A549 (cell line): ENCODE measurements around the gene ANXA3. TPM values are rescaled to one million over a fixed set of nuclear protein-coding genes. Genes with fewer than 3 reads are reported as not detected.

Source experiments
- ATAC-seq, 2 experiments: fragments of 200-7000 bp in 1 of 2; fragments of >200 bp in 1 of 2; cut with Nextera tagmentation in 1 of 2; cut with Tn5 transposase in 1 of 2; 3 replicates each; pipeline versions ENCODE4 v1.8.0 to v1.9.1; 2018 to 2020; ENCODE audit warnings: mild to moderate bottlenecking in 1 of 2, moderate library complexity in 1 of 2
- CTCF ChIA-PET: fragments of 300-600 bp; sonication (Branson Sonifier 250); formaldehyde crosslinking; extraction: SDS; loops from one replicate; lab custom pipeline; 2021; ENCODE audit warnings: antibody characterized with exemption, inconsistent platforms; lab: Yijun Ruan, JAX
- POLR2A ChIA-PET: fragments of 350-600 bp; formaldehyde crosslinking; extraction: SDS; loops from one replicate; lab custom pipeline; 2021; ENCODE audit warnings: antibody characterized with exemption, inconsistent platforms; lab: Yijun Ruan, JAX
- DNase-seq, 2 experiments: peaks; one replicate each; pipeline versions ENCODE4 v3.0.0 to v3.0.0-alpha.2; 2011 to 2016; ENCODE audit warnings: low read depth in 1 of 2, low spot score in 1 of 2
- FAIRE-seq: peaks from 2 replicates; lab custom pipeline; 2011; peaks lifted over from hg19 to GRCh38; lab: Jason Lieb, UNC
- H3K27ac ChIP-seq, 2 experiments: fragments of >200 bp; sonication (Bioruptor Twin); formaldehyde crosslinking; 3 replicates each; pipeline ENCODE4 v1.5.1; 2016 to 2017
- H3K4me1 ChIP-seq: fragments of >200 bp; sonication (Bioruptor Twin); formaldehyde crosslinking; 3 replicates; pipeline ENCODE4 v1.6.1; 2016
- H3K4me2 ChIP-seq: fragments of >200 bp; sonication (Bioruptor Twin); formaldehyde crosslinking; 3 replicates; pipeline ENCODE4 v1.6.1; 2016
- H3K4me3 ChIP-seq: fragments of >200 bp; sonication (Bioruptor Twin); formaldehyde crosslinking; 3 replicates; pipeline ENCODE4 v1.5.1; 2016
- H3K9me3 ChIP-seq: fragments of >200 bp; sonication (Bioruptor Twin); formaldehyde crosslinking; 3 replicates; pipeline ENCODE4 v1.6.1; 2016
- CHD4 ChIP-seq: fragments of 200-600 bp; sonication (generic); IDR thresholded peaks from 2 replicates; pipeline ENCODE4 v1.6.1; 2016; ENCODE audit warnings: antibody characterized with exemption, mild to moderate bottlenecking, borderline replicate concordance
- EHMT2 ChIP-seq: fragments of 200-600 bp; sonication (generic); IDR thresholded peaks from 2 replicates; pipeline ENCODE4 v1.6.1; 2016; ENCODE audit warnings: antibody characterized with exemption, low read depth, mild to moderate bottlenecking, moderate library complexity
- EP300 ChIP-seq, 2 experiments: fragments of >200 bp; sonication (Bioruptor Twin); formaldehyde crosslinking; IDR thresholded peaks; 2 replicates in 1 of 2; 3 replicates in 1 of 2; pipeline ENCODE4 v1.6.1; 2016 to 2017
- FOSB ChIP-seq: fragments of 250-450 bp; sonication (Bioruptor Pico); IDR thresholded peaks from 2 replicates; pipeline ENCODE4 v1.5.0; 2020; ENCODE audit warnings: mild to moderate bottlenecking, moderate library complexity
- FOSL2 ChIP-seq, 2 experiments: fragments of 450-650 bp in 1 of 2; fragments of >200 bp in 1 of 2; sonication (Bioruptor Twin) in 1 of 2; formaldehyde crosslinking; IDR thresholded peaks; 2 replicates each; pipeline versions ENCODE4 v1.5.0 to v1.6.1; 2016 to 2020; ENCODE audit warnings: mild to moderate bottlenecking in 1 of 2, moderate library complexity in 1 of 2
- GATA3 ChIP-seq: IDR thresholded peaks from 2 replicates; pipeline ENCODE4 v1.6.1; 2012; ENCODE audit warnings: borderline replicate concordance
- HOXB13 ChIP-seq: fragments of 250-450 bp; sonication (Bioruptor Pico); IDR thresholded peaks from 2 replicates; pipeline ENCODE4 v1.5.0; 2020; ENCODE audit warnings: low read depth, mild to moderate bottlenecking, moderate library complexity
- HOXB5 ChIP-seq: fragments of 250-450 bp; sonication (Bioruptor Pico); IDR thresholded peaks from 2 replicates; pipeline ENCODE4 v1.5.0; 2020; ENCODE audit warnings: mild to moderate bottlenecking, moderate library complexity
- NFE2L2 ChIP-seq: fragments of 150-350 bp; conservative IDR thresholded peaks from 2 replicates; pipeline ENCODE4 v1.6.1; 2014; ENCODE audit warnings: low read length
- PHF8 ChIP-seq: fragments of 200-600 bp; sonication (generic); IDR thresholded peaks from 2 replicates; pipeline ENCODE4 v1.6.1; 2016; ENCODE audit warnings: low read depth, mild to moderate bottlenecking, antibody characterized with exemption, moderate library complexity, borderline replicate concordance
- POLR2A ChIP-seq: IDR thresholded peaks from 2 replicates; pipeline ENCODE4 v1.6.1; 2012; ENCODE audit warnings: mild to moderate bottlenecking, low read length
- SMC3 ChIP-seq: fragments of >200 bp; sonication (Bioruptor Twin); formaldehyde crosslinking; IDR thresholded peaks from 3 replicates; pipeline ENCODE4 v1.6.1; 2018; ENCODE audit warnings: inconsistent platforms
- SREBF2 ChIP-seq: fragments of 450-650 bp; IDR thresholded peaks from 2 replicates; pipeline ENCODE4 v1.6.1; 2014; ENCODE audit warnings: mild to moderate bottlenecking, moderate library complexity
- TP53 ChIP-seq: fragments of 250-450 bp; sonication (Bioruptor Pico); IDR thresholded peaks from 2 replicates; pipeline ENCODE4 v1.5.0; 2021; ENCODE audit warnings: mild to moderate bottlenecking, moderate library complexity
- ZFP36 ChIP-seq: fragments of 450-650 bp; IDR thresholded peaks from 2 replicates; pipeline ENCODE4 v1.6.1; 2014; ENCODE audit warnings: borderline replicate concordance; ENCODE audit not compliant: partially characterized antibody
- WGBS: methylation state at CpG from one replicate; pipeline ENCODE4 v1.1.6; 2017; ENCODE audit errors: missing lambda C conversion rate; 5-methylcytosine and 5-hydroxymethylcytosine counted together
- polyA plus RNA-seq, 4 experiments: library from polyadenylated mRNA; depleted of rRNA in 3 of 4; stranded (reverse); fragments of >200 nt; fragmentation: RNase III in 1 of 4; extraction: RNeasy Plus Mini Kit Qiagen cat#74134 plus additional on column Dnase treatment in 1 of 4; gene quantifications; 2 replicates in 3 of 4; 3 replicates in 1 of 4; pipeline ENCODE4 v1.2.3, GENCODE V29; 2011 to 2017
- TF ChIP-seq, protein P1 (sequence below): fragments of 450-650 bp; IDR thresholded peaks from 2 replicates; pipeline ENCODE4 v1.6.1; 2014; ENCODE audit warnings: antibody characterized with exemption
- TF ChIP-seq, protein P2 (sequence below): IDR thresholded peaks from 2 replicates; pipeline ENCODE4 v1.6.1; 2012; ENCODE audit warnings: low read depth, borderline replicate concordance
- TF ChIP-seq, protein P3 (sequence below): IDR thresholded peaks from 2 replicates; pipeline ENCODE4 v1.6.1; 2012
- TF ChIP-seq, protein P4 (sequence below): fragments of 250-450 bp; sonication (Bioruptor Pico); IDR thresholded peaks from 2 replicates; pipeline ENCODE4 v1.5.0; 2021; ENCODE audit warnings: mild to moderate bottlenecking, moderate library complexity, borderline replicate concordance
- TF ChIP-seq, protein P5 (sequence below): fragments of >200 bp; sonication (Bioruptor Twin); formaldehyde crosslinking; IDR thresholded peaks from 3 replicates; pipeline ENCODE4 v1.5.1; 2016
- TF ChIP-seq, protein P6 (sequence below): fragments of >200 bp; sonication (Bioruptor Twin); formaldehyde crosslinking; IDR thresholded peaks from 3 replicates; pipeline ENCODE4 v1.6.1; 2016
- TF ChIP-seq, protein P7 (sequence below): fragments of 200-600 bp; sonication (generic); IDR thresholded peaks from 2 replicates; pipeline ENCODE4 v1.6.1; 2016; ENCODE audit warnings: antibody characterized with exemption, mild to moderate bottlenecking, moderate library complexity

Gene ANXA3
- polyA plus RNA-seq, 2 of the 4 experiments (the other 2 are of a cell fraction), result 126 to 134 TPM

DNA sequence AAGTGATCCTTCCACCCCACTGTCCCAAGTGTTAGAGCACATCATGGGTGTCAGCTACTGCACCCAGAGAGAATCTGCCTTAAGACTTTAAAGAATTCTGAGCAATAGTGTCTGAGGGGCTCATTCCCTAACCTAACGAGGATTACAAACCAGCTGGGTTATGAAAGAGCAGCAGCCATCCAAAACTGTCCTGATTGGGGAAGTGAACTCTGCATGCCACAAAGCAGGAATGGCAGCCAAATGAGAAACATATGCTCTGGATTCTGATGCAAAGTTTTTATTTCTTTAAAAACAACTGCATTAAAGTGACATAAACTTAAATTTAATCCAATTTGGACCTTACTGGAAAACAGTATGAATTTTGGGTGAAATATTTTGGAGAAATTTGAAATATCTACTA, 103.2 kb downstream of the ANXA3 start (continued):
- TF ChIP-seq, protein P1, sequence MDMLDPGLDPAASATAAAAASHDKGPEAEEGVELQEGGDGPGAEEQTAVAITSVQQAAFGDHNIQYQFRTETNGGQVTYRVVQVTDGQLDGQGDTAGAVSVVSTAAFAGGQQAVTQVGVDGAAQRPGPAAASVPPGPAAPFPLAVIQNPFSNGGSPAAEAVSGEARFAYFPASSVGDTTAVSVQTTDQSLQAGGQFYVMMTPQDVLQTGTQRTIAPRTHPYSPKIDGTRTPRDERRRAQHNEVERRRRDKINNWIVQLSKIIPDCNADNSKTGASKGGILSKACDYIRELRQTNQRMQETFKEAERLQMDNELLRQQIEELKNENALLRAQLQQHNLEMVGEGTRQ, result no peak
- TF ChIP-seq, protein P2, sequence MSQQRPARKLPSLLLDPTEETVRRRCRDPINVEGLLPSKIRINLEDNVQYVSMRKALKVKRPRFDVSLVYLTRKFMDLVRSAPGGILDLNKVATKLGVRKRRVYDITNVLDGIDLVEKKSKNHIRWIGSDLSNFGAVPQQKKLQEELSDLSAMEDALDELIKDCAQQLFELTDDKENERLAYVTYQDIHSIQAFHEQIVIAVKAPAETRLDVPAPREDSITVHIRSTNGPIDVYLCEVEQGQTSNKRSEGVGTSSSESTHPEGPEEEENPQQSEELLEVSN, result no peak
- TF ChIP-seq, protein P3, sequence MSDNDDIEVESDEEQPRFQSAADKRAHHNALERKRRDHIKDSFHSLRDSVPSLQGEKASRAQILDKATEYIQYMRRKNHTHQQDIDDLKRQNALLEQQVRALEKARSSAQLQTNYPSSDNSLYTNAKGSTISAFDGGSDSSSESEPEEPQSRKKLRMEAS, result no peak
- TF ChIP-seq PHF8, result no peak
- no peak for TF ChIP-seq EP300 (IDR thresholded peaks at IDR 0.05)
- TF ChIP-seq FOSL2 (IDR thresholded peaks at IDR 0.05), result no peak
- no peak for TF ChIP-seq FOSL2 (CRISPR knock-in tag; IDR thresholded peaks at IDR 0.05)
- TF ChIP-seq, protein P4, sequence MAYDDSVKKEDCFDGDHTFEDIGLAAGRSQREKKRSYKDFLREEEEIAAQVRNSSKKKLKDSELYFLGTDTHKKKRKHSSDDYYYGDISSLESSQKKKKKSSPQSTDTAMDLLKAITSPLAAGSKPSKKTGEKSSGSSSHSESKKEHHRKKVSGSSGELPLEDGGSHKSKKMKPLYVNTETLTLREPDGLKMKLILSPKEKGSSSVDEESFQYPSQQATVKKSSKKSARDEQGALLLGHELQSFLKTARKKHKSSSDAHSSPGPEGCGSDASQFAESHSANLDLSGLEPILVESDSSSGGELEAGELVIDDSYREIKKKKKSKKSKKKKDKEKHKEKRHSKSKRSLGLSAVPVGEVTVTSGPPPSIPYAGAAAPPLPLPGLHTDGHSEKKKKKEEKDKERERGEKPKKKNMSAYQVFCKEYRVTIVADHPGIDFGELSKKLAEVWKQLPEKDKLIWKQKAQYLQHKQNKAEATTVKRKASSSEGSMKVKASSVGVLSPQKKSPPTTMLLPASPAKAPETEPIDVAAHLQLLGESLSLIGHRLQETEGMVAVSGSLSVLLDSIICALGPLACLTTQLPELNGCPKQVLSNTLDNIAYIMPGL (CRISPR knock-in tag), result no peak

DNA sequence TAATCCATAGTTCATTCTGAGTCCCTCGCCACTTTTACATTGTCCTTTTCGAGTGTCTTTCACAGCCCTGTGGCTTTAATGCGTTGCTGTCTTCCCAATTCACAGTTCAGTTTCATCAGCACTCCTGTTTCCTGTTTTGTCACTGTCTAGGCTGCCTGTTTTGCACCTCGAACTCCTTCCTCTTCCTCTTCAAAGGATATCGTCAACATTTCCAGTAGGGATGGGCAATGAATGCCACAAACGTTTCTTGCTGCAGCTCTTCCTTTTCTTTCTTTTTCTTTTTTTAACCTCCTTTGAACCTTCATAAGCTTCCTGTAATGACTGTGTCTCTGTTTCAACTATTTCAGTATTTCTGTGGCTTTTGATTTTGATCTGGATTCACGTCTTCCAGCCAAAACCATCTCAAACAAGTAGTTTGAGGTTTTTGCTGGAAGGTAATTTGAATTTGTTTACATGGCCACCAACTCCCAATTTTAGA, 105.4 kb downstream of the ANXA3 start:
- Histone ChIP-seq H3K9me3 (no peaks in the 10 kb centered on the region), H3K4me3 (no peak overlapping the region), H3K4me2 (no peak overlapping the region), H3K27ac (no peak overlapping the region), H3K4me1 (peaks cover 27% of the 10 kb centered on the region)
- CTCF ChIA-PET, result no interaction called here
- TF ChIP-seq, protein P2, result no peak
- no peak for TF ChIP-seq HOXB13
- TF ChIP-seq CHD4, result no peak
- TF ChIP-seq ZFP36, result no peak
- TF ChIP-seq EP300 (IDR thresholded peaks at IDR 0.05), result no peak
- TF ChIP-seq NFE2L2, result no peak
- no peak for TF ChIP-seq GATA3
- no peak for TF ChIP-seq FOSB (CRISPR knock-in tag)
- TF ChIP-seq HOXB5 (CRISPR knock-in tag), result no peak
- TF ChIP-seq, protein P5, sequence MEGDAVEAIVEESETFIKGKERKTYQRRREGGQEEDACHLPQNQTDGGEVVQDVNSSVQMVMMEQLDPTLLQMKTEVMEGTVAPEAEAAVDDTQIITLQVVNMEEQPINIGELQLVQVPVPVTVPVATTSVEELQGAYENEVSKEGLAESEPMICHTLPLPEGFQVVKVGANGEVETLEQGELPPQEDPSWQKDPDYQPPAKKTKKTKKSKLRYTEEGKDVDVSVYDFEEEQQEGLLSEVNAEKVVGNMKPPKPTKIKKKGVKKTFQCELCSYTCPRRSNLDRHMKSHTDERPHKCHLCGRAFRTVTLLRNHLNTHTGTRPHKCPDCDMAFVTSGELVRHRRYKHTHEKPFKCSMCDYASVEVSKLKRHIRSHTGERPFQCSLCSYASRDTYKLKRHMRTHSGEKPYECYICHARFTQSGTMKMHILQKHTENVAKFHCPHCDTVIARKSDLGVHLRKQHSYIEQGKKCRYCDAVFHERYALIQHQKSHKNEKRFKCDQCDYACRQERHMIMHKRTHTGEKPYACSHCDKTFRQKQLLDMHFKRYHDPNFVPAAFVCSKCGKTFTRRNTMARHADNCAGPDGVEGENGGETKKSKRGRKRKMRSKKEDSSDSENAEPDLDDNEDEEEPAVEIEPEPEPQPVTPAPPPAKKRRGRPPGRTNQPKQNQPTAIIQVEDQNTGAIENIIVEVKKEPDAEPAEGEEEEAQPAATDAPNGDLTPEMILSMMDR, result no peak
- TF ChIP-seq POLR2A, result no peak
- no peak for TF ChIP-seq SMC3
- TF ChIP-seq SREBF2, result no peak
- ATAC-seq (no peak), DNase-seq (no peak), FAIRE-seq (no peak)
- 69% methylated on average over 7 of the region's 7 CpGs for WGBS
- POLR2A ChIA-PET, result no interaction called here

DNA sequence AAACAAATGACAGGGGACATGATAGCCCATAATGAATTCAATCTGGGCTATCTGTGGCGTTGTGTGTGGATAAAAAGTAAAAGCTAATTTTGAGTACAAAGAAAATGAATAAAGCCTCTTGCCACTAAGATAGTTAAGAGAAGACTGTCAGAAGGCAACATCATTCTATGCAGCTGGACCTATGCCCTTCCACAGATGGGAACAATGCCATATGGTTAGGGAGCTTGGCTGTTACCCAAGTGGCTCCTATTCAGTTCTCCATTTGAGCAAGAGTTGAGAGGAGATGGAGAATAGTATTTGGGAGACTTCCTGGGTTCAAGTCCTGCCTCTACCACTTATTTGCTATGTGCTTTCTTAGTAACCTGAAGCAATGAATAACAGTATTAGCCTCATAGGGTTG, 107.7 kb downstream of the ANXA3 start:
- no peak overlapping the region; a peak in 1 of 6 replicates for H3K27ac ChIP-seq
- POLR2A ChIA-PET, result no interaction called here
- no peak for FAIRE-seq

More for the DNA sequence above, 107.7 kb downstream of the ANXA3 start:
- DNase-seq, result no peak
- Histone ChIP-seq H3K4me3 (no peak overlapping the region), H3K9me3 (no peaks in the 10 kb centered on the region), H3K4me1 (peaks cover 31% of the 10 kb centered on the region), H3K4me2 (no peak overlapping the region)
- CTCF ChIA-PET, result no interaction called here
- 100% methylated on average over 1 of the region's 1 CpG for WGBS
- no peak for ATAC-seq
- TF ChIP-seq TP53 (CRISPR knock-in tag) (no peak), EHMT2 (no peak)
- TF ChIP-seq, protein P6, sequence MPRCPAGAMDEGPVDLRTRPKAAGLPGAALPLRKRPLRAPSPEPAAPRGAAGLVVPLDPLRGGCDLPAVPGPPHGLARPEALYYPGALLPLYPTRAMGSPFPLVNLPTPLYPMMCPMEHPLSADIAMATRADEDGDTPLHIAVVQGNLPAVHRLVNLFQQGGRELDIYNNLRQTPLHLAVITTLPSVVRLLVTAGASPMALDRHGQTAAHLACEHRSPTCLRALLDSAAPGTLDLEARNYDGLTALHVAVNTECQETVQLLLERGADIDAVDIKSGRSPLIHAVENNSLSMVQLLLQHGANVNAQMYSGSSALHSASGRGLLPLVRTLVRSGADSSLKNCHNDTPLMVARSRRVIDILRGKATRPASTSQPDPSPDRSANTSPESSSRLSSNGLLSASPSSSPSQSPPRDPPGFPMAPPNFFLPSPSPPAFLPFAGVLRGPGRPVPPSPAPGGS, result no peak
- TF ChIP-seq, protein P7, sequence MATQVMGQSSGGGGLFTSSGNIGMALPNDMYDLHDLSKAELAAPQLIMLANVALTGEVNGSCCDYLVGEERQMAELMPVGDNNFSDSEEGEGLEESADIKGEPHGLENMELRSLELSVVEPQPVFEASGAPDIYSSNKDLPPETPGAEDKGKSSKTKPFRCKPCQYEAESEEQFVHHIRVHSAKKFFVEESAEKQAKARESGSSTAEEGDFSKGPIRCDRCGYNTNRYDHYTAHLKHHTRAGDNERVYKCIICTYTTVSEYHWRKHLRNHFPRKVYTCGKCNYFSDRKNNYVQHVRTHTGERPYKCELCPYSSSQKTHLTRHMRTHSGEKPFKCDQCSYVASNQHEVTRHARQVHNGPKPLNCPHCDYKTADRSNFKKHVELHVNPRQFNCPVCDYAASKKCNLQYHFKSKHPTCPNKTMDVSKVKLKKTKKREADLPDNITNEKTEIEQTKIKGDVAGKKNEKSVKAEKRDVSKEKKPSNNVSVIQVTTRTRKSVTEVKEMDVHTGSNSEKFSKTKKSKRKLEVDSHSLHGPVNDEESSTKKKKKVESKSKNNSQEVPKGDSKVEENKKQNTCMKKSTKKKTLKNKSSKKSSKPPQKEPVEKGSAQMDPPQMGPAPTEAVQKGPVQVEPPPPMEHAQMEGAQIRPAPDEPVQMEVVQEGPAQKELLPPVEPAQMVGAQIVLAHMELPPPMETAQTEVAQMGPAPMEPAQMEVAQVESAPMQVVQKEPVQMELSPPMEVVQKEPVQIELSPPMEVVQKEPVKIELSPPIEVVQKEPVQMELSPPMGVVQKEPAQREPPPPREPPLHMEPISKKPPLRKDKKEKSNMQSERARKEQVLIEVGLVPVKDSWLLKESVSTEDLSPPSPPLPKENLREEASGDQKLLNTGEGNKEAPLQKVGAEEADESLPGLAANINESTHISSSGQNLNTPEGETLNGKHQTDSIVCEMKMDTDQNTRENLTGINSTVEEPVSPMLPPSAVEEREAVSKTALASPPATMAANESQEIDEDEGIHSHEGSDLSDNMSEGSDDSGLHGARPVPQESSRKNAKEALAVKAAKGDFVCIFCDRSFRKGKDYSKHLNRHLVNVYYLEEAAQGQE, result no peak
